Embryonic facial prominence (tissue), 1 donor: ENCODE data around the gene ACAN.
A peak's percentile ranks its signal among the peaks of the same experiment; 100 is the strongest.

ENCODE experiments used
- DNase-seq: peaks from one replicate; pipeline ENCODE4 v3.0.0-alpha.2; 2016; ENCODE audit errors: extremely low spot score

The ACAN gene

DNA sequence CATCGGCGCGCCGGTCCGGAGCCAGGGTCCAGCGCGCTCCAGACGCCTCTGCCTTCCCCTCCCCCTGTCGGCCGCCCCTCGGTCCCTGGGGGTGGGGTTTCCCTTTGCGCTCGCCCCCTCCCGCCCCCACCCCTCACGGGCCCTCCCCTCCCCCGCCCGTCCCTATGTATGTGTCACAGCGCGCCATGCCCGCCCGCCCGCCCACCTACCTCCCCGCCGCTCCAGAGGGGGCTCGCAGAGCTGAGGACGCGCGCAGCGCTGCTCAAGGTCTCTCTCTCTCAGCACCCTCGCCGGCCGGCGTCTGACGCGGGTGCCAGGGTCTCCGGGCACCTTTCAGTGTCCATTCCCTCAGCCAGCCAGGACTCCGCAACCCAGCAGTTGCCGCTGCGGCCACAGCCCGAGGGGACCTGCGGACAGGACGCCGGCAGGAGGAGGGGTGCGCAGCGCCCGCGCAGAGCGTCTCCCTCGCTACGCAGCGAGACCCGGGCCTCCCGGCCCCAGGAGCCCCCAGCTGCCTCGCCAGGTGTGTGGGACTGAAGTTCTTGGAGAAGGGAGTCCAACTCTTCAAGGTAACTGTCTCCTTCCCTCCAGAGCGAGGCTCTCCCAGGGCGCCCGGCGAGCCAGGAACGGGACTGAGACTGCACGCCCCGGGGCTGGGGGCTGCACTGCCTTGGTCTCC is at the start of gene ACAN:
TSS of gene ACAN (plus strand) at position 196 of the 679 bp plus-strand sequence. CDS start 32,771 bp downstream, outside the sequence.
- no peak for DNase-seq

DNA sequence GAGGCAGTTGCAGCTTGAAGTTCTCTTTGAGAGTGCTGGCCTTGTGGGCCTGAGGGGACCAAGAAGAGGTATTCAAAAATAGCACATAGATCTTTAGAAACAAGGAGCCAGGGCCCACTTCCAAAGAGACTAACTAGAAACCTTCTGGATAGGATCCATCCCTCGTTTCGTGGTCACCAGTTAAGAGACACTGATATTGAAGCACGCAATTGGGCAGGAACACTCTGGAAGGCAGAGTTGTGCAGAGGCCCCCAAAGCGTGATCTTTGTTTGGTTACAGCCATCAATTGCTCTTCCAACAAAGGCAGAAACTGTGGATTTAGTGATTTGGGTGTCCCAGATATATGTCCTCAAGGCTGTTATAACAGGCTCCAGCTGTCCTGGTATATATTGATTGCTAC is 46.7 kb upstream of the ACAN start:
- DNase-seq, result no peak

DNA sequence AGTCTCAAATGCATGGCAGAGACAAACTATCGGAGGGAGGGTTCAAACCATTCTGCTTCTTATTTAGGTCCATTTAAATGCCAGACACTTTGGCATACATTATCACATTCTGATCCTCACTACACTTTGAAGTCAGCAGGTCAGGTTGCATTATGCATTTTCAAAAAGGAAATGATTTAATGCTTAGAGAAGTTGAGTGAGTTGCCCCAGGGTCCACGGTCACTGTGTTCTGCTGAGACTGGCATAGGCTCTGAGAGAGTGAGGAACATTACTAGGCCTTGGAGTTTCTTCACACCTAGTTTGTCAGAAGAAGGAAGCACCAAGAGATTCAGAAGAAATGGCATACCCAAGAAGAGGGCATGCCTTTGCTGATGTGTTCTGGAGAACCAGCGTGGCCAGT is 46.3 kb upstream of the ACAN start:
- DNase-seq, result no peak

DNA sequence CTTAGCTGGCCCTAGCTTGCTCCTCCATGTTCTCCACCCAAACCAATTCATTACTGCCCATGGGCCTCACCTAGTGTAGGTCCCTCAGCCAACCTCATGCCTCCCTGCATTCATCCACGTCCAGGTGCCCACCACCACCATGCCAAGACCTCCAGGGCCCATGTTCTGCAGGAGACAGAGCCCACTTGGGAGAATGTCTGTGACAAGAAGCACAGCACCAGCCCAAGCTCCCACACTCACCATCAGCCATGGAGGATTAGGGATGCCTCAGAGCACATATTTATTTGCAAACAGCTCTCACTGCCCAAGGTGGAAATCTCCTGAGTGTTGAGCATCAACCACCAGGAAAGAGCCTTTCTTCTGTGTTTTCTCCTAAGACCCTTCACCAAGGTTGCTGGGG is 43.4 kb upstream of the ACAN start:
- no peak for DNase-seq

DNA sequence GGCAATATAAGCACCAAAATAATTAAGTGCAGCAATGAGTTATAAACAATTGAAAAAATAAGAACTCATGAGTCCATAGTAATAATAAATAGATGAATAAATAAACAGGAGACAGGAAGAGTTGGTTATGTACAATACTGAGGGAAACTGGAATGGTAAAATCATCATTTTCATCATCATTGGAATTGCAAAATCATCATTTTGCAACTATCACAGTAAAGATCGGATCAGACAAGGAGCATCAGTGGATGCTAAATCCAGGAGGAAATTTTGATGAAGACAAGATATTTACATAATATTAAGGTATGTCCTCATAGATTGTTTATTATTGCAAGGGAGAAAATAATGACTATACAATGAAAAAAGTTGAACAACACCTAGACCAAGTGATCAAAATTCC is 38.8 kb upstream of the ACAN start:
- DNase-seq, result no peak

DNA sequence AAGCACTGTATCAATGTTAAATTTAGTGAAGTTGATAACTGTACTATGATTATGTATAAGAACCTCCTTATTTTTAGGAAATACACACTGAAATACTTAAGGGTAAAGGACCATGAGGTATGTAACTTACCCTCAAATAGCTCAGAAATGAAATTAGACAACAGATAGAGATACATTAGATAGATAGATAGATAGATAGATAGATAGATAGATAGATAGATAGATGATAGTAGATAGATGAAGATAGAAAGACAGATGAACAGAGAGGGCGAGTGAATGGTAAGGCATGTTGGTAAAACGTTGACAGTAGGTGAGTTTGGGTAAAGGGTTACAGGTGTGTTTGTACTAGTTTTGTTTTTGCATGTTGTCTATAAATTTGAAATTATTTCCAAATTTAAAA is 38.0 kb upstream of the ACAN start:
- no peak for DNase-seq

DNA sequence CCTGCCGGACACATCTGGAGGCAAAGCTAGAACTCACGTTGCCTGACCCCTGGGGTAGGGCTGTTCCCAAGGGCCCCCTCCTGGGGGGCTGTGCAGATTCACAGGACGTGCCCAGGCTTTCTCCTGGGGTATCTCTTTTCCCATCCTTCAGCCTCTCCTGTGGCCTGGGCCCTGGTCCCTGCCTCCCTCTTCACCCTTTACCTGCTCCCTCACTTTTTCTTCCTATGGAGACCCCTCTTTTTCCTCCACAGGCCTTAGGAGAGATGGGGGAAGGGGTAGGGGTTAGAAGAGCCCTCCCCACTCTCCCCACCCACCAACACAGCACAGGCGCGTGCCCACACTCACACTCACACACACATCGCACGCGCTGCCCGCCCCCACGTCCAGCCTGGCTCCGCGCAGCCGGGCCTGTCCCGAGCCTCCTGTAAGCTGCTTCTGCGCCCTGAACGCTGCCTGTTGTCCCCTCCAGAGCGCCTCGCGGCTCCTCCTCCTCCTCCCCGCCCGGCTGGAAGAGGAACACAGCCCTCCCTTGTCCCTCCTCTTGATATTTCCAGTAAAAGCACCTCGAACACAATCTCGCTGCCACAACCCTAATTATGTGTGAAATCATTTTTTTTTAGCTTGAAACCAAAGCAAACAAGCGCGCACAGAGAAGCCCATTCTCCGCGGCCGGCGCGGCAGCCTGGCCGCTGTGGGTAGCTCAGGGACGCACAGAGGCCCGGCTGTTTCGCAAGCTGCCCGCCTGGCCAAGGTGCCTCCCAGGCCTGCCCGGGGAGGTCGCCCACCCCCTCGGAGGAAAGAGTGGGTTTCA is 33.9 kb upstream of the ACAN start:
- peak; percentile 64 for DNase-seq

DNA sequence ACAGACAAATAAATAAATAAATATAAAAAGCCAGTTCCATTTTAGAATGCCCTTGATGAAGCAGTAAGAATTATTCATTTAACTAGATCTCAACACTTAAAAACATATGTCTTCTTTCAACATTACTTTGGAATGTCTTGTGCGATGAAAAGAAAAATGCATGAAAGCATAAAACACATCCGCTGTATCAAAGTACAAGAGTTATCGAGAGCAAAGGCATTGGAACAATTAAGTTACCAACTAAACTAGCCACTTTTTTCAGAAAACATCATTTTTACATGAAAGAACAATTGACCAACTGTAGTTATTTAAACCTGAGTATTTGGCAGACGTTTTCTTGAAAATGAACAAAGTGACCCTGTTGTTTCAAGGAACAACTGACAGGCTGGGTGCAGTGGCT is 27.5 kb upstream of the ACAN start:
- DNase-seq, result no peak

DNA sequence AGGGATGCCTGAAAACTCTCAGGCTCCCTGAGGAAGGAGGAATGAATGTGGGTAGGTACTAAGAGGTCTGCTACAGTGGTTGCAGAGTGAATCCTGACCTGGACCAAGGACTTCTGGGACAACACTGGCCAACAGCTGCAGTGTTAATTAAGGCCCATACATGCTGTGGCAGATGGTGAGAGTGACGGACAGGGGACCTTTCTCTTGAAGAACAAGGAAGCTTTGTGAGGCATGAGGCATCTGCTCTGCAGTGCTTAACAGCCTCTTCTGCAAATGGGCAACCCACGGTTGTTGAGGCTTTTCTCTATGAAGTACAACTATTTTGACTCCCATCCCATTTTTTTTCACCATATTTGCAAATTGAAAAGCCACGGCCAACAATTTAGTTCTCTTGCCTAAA is 26.6 kb upstream of the ACAN start:
- DNase-seq, result no peak

DNA sequence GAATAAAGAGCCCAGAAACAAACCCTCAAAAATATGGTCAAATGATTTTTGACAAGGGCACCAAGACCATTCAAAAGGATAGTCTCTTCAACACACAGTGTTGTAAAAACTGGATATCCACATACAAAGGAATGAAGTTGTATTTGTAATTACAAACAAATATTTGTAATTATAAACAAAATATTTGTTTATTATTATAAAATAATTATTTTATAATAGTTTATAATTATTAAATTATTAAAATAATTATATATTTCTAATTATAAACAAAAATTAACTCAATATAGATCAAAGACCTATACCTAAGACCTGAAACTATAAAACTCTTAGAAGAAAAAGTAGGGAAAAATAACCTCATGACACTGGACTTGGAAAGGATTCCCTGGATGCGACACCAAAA is 23.3 kb upstream of the ACAN start:
- DNase-seq, result no peak

DNA sequence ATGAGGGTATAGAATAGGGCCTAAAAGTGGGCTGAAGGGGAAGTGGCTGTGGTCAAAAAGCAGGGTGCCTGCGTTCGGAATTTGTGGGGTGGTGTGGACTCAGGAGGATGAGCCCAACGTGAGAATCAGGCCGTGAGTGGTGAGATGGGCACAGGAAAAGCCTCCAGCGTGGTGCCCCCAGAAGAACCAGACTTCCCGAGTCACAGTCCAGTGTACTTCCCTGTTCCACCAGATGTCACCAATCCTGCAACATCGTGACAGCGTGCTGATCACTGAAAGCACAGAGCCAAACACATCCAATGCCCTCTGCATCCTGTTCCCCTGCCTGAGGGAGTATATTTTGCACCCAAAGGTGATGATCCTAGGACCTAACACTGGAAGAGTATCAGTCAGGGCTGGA is 20.8 kb upstream of the ACAN start:
- no peak for DNase-seq

DNA sequence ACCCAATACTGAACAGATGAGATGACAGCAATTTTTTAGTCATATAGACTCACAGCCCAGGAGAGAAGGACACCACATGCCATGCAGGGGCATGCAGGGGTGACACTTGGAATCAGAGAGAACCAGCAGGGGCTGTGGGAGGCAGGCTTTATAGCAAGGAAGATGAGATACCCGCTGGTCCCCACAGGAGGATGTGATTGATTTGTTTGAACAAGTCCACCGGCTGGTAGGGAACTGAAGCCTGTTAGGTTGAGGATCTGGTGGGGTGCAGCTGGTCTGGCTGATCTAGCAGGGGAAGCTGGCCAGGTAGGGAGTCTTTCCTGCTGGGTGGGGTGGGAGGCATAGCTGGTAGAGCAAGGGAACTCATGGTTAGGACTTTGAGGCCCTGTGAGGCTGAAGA is 18.0 kb upstream of the ACAN start:
- DNase-seq, result no peak

DNA sequence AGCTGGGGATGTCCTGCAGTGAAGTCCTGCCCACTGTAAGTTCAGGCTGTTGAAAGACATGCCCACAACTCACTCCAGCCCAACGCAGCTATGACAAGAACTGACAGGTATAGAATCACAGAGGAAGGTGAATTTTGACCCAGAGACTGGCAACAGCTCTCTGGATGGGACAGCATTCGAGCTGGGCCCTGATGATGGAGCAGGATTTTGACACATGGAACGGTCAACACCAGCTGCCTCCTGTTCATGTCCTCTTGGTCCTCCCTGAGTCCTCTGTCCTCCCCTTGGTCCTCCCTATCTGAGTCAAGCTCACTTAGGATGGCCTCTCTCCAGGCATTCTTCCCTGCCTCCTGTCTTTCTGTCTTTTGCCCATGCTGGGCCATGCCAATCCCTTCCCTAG is 15.2 kb upstream of the ACAN start:
- no peak for DNase-seq

DNA sequence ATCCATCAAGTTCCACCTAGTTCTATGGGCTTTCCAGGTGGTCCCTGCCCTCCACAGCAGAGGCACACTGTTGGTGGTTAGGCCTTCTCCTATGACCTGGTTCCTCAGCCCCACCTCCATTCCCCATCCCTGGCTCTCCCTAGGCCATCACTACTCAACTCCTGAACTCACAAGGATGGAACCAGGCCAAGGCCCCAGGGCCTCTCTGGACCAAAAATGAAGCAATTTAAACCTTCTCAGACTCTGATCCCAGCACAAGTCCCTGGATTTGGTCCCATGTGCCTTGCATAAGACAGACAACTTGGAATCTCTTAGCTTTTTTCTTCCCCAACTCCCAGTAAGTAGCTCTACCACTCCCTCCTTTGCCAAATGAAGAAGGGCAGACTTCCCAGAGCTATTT is 14.4 kb upstream of the ACAN start:
- no peak for DNase-seq

DNA sequence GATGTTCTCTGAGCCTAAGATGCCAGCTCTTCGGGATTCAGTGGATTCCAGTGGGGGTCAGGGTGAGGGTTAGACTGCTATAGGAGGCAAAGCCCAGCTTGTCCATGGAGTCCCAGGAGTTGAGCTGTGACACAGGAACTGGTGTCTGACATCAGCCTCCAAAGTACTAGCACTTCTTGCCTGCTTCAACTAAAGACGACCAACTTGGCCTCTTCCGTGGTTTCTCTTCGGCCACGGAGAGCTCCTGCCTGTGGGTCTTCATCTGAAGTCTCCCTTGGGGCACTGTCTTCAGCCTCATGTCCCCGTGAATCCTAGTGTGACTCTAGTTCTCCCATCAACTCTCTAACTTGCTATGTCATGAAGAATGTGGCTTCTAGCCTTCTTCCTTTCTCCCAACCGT is 12.8 kb upstream of the ACAN start:
- DNase-seq, result no peak

DNA sequence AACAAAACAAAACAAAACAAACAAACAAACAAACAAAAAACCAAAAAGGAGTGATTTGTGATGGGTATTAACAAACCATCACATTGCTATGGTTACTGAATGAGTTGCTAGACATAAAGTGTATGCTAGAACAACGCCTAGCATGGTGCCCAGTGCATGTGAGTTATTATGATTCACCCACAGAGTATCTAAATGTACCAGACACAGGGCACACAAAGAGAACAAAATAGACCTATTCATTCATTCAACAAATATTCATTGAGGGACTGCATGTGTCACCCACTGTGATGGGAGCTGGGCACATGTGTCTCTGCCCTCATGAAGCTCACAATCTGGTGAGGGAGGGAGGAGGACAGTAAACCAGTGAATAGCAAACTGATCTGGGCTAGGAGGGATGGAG is 11.6 kb upstream of the ACAN start:
- DNase-seq, result no peak

DNA sequence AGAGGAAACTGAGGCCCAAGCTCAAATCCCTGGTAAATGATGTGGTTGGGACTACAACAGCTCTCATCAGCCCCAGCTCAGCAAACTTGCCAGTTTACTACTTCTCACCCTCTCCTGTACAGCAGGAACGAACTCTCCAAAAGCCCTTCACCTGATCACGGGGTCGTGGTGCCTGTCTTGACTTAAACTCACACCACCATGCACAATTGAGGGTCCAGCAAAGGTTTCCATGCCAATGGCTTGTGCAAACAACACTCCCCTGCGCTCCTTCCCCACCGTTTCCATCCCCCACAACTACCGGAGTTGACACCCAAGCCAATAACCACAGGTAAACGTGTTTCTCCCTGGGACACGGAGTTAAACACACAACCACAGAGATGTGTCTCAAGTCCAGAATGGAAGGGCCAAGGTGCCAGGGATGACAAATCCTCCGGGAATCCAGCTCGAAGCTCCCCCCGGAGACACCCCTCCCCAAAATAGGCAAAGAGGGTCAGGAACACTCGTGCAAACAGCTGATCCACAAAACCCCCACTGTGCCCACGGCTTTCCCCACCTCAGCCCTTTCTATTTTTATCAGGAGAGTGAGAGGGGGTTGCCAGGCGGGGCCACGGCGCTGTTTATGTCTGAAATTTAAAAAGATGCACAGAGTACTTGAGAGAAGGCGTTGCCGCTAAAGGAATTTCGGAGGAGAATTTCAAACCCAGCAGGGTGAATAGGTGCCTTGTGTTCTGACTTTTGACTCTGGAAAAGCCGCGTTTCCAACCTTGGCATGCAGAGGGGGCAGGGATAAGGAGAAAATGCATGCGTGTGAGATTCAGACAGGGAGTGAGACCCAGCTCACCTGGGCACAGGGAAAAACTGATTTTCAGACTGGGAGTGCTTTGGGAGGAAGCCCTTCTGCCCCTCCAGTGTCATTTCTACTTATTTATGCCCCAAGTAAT is 10.6 kb upstream of the ACAN start:
- DNase-seq, result no peak

DNA sequence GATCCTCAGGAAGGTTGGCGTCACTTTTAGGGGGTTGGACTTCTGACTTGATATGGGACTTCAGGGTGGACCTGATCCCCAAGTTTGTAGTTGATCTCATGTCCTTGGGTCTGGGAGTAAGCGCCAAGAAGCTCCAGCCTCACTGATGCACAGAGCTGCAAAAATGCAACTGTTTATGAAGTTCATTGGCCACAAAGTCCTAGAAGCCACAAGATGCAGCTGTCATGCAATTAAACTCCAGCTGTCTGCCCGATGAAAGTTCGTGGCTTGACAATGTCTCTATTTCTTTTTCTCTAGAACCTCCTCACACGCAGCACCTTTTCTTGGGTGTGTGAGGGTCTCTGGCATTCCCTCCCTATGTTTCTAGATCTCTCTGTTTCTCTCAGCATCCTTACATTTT is 9.2 kb upstream of the ACAN start:
- DNase-seq, result no peak

DNA sequence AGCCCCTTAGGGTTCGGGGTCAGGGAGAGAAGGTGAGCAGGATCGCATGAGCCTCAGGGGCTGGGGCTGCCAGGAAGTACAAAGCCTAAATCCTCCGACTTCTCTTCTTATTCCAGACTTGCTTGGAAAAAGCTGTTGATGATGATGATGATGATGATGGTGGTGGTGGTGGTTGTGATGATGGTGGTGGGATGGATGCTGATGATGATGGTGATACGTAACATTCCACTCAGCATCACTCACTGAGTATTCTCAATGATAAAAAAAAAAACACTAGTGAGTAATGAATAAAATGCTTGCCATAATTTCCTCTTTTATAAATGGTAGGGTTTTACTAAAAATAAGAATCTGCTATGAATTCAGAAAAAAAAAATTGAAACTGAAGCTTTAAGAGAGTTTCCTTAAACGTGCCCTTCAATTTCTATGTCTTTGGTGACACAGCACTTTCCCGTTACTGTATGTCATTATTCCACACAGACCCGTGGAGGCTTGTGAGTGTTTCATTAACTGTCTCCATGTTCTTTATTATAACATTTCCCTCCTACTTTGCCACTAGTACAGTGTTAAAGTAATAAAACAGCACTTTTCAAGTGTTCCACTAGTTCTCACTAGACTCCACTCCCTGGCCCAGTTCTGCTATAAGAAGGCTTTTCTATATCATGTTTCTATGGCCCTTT is 5.4 kb upstream of the ACAN start:
- no peak for DNase-seq

DNA sequence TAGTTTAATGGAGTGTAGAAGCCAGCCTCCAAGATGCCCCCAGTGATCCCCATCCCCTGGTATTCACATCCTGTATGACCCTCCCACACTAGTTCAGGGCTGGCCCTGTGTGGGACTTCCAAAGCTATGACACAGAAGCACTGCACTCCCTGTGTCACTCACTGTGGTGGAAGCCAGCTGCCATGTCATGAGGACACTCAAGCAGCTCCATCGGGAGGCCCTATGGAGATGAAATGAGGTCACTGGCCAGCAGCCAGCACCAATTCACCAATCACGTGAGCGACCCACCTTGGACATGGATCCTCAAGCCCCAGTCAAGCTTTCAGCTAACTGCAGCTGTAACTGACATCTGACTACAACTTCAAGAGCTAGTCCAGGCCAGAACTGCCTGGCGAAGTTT is 3.9 kb upstream of the ACAN start:
- DNase-seq, result no peak

DNA sequence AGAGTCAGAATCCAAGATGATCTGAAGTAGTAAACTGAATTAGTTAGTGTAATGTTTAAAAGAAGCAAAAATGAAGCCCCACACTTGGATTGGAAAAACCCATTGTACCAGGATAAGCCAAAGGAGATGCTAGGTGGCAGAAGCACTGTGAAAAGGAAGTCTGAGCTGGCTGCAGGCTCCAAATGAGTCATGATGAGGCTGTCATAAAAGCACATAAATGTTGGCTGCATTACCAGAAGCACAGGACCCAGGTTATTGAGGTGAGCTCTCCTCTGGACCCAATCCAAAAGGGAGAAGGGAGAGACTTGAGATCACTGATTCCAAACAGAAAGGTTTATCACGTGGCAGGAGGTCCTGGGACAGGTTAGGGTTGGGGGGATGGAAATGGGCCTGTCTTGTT is 3.2 kb upstream of the ACAN start:
- DNase-seq, result no peak

DNA sequence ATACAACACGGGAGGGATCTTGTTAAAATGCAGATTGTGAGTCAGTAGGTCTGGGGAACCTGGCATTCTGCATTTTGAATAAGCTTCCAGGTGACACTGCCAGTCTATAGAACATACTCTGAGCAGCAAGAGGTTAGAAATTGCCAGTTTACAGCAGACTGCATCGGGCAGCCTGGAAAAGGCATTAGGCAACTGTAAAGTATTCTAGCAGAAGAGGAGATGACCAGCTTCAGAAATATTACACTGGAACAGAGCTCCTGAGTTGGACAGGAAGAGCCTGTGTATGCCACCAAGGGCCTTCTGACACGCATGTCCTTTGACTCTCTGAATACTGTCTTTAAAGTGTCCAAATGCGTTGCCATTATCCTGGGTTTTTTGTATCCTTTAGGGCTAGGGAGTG is 2.5 kb upstream of the ACAN start:
- DNase-seq, result no peak
